Osteocyte (in vitro differentiated cells): ENCODE results near the gene LMAN2. TPM values are rescaled to one million over a fixed set of nuclear protein-coding genes. Genes with fewer than 3 reads are reported as not detected.
"Not testable (repeated sequence)": the region's sequence is repeated elsewhere in the genome, so short reads cannot be mapped to it uniquely, and the experiment has no call there.

Experiments
- DNase-seq: peaks from one replicate; pipeline ENCODE4 v3.0.0; 2021; ENCODE audit warnings: mixed read lengths; ENCODE audit not compliant: unreplicated experiment; ENCODE audit errors: extremely low spot score
- H3K27ac Mint-ChIP-seq: one replicate; pipeline ENCODE4 v1.8.0; 2021; ENCODE audit warnings: mild to moderate bottlenecking, mixed read lengths; ENCODE audit not compliant: unreplicated experiment
- H3K27me3 Mint-ChIP-seq: one replicate; pipeline ENCODE4 v1.8.0; 2021; ENCODE audit warnings: mixed read lengths; ENCODE audit not compliant: unreplicated experiment
- H3K36me3 Mint-ChIP-seq: one replicate; pipeline ENCODE4 v1.8.0; 2021; ENCODE audit warnings: mixed read lengths; ENCODE audit not compliant: unreplicated experiment
- H3K4me1 Mint-ChIP-seq: one replicate; pipeline ENCODE4 v1.8.0; 2021; ENCODE audit warnings: mixed read lengths; ENCODE audit not compliant: unreplicated experiment
- H3K4me3 Mint-ChIP-seq: one replicate; pipeline ENCODE4 v1.8.0; 2021; ENCODE audit warnings: mild to moderate bottlenecking, moderate library complexity, mixed read lengths; ENCODE audit not compliant: unreplicated experiment
- H3K9me3 Mint-ChIP-seq: one replicate; pipeline ENCODE4 v1.8.0; 2021; ENCODE audit warnings: mixed read lengths; ENCODE audit not compliant: unreplicated experiment
- total RNA-seq: library from RNA; stranded (reverse); gene quantifications from 2 replicates; pipeline ENCODE4 v1.2.1, GENCODE V29; 2021
- TF ChIP-seq, protein P1 (sequence below): fragments of 200-600 bp; sonication (generic); IDR thresholded peaks from 2 replicates; pipeline ENCODE4 v1.5.0; 2021; ENCODE audit warnings: antibody characterized with exemption, mild to moderate bottlenecking, moderate library complexity

The LMAN2 gene
- total RNA-seq, 1 donor from 2014 or later: 102 TPM

DNA sequence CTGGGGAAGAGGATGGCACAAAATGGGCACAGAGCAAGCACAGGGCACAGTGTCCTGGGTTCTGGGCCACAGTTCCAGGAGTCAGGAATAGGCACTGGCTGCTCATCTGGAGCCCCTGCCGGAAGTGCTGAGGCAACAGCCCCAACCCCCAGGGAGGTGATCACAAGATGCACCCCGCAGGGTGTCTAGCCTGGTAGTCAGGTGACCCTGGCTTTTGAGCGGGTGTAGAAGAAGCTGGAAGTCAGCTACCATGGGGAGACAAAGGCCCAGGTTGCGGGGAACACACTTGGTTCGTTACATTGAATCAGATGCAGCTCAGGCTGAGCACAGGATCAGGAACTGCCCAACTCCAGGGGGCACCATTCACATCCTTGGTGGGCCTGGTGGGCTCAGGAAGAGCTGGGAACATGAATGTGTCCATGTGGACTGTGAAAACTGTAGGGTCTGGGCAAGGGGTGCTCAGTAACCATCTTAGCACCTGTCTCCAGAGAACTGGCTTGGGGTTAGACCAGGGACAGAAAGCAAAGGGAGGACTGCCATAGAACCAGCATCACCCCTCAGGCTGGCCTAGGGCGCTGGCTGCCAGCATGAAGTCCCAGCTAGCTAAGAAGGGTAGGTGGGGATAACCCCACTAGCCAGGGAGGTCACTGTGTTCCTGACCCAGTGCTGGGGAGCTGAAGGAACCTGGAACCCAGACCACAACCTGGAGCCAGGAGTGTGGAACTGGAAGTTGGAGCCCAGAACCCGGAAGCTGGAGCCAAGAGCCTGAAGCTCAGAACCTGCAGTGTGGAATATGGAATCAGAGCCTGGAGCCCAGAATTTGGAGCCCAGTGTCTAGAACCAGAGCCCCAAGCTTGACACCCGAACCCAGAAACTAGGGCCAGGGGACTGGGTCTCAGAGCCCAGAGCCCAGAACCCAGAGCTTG lies 26.6 kb upstream of the LMAN2 start:
- DNase-seq: no peak
- Mint-ChIP-seq H3K4me1 (peaks cover 9% of the 10 kb centered on the region), H3K27ac (no peak overlapping the region), H3K27me3 (peaks cover 2% of the 10 kb centered on the region), H3K4me3 (no peak overlapping the region), H3K36me3 (no peaks in the 10 kb centered on the region), H3K9me3 (no peaks in the 10 kb centered on the region)
- TF ChIP-seq, protein P1, sequence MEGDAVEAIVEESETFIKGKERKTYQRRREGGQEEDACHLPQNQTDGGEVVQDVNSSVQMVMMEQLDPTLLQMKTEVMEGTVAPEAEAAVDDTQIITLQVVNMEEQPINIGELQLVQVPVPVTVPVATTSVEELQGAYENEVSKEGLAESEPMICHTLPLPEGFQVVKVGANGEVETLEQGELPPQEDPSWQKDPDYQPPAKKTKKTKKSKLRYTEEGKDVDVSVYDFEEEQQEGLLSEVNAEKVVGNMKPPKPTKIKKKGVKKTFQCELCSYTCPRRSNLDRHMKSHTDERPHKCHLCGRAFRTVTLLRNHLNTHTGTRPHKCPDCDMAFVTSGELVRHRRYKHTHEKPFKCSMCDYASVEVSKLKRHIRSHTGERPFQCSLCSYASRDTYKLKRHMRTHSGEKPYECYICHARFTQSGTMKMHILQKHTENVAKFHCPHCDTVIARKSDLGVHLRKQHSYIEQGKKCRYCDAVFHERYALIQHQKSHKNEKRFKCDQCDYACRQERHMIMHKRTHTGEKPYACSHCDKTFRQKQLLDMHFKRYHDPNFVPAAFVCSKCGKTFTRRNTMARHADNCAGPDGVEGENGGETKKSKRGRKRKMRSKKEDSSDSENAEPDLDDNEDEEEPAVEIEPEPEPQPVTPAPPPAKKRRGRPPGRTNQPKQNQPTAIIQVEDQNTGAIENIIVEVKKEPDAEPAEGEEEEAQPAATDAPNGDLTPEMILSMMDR: no peak

DNA sequence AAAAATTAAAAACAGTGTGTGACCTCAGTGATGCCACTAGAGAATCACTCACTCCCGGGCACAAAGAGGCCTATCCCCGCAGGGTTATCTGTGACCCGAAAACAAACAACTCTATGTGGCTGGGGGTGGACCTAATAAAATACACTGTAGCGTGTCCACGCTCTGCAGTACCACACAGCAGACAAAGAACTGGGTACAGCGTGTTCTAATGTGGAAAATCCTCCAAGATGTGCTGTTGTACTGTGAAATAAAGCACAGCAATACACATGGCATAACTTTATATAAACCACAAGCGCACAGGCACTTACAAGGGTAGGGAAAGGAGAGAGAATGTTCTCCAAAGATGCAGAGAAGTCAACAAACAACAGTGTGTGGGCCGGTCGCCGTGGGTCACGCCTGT lies 24.6 kb upstream of the LMAN2 start:
- Mint-ChIP-seq H3K4me3 (no peak overlapping the region), H3K36me3 (no peaks in the 10 kb centered on the region), H3K27ac (no peak overlapping the region), H3K9me3 (no peaks in the 10 kb centered on the region), H3K27me3 (no peaks in the 10 kb centered on the region), H3K4me1 (peaks cover 11% of the 10 kb centered on the region)
- no peak for DNase-seq
- TF ChIP-seq, protein P1: no peak

DNA sequence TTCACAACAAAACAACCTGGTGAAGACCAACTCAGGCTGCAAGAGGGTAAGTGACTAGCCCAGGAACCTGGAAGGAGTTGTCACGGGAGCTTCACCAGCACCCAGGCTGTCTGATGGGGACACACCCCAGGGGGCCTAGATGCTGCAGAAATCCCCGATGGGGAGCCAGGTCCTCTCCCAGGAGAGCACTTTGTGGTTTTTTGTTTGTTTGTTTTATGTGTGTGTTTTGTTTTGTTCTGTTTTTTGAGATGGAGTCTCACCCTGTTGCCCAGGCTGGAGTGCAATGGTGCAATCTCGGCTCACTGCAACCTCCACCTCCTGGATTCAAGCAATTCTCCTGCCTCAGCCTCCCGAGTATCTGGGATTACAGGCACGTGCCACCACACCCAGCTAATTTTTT lies 24.0 kb upstream of the LMAN2 start:
- H3K36me3 Mint-ChIP-seq, H3K27me3 Mint-ChIP-seq, H3K4me3 Mint-ChIP-seq, DNase-seq, H3K27ac Mint-ChIP-seq, H3K9me3 Mint-ChIP-seq: not testable (repeated sequence)
- H3K4me1 Mint-ChIP-seq: peaks cover 10% of the 10 kb centered on the region

DNA sequence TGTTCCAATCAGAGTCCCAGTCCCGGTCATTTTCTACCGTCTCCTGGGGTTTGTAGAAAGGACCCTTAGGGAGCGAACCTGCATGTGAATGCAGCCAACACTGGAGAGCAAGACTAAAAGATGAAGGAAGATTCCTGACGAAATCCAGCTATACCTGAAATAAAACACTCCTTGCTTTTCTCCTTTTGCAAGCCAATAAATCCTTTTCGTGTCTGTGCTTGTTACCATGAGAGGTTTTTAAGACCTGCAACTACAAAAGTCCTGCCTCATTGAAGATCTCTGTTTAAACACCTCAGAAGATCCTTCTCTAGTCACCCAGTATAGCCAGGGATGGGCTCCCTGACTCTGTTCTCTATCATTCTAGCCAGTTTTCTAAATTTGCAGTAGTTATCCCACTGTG lies 22.7 kb upstream of the LMAN2 start:
- no peaks in the 10 kb centered on the region for H3K36me3 Mint-ChIP-seq
- H3K9me3 Mint-ChIP-seq: no peaks in the 10 kb centered on the region
- H3K4me1 Mint-ChIP-seq: peaks cover 6% of the 10 kb centered on the region
- no peak overlapping the region for H3K4me3 Mint-ChIP-seq
- H3K27me3 Mint-ChIP-seq: no peaks in the 10 kb centered on the region
- TF ChIP-seq, protein P1: no peak
- H3K27ac Mint-ChIP-seq: no peak overlapping the region
- DNase-seq: no peak

DNA sequence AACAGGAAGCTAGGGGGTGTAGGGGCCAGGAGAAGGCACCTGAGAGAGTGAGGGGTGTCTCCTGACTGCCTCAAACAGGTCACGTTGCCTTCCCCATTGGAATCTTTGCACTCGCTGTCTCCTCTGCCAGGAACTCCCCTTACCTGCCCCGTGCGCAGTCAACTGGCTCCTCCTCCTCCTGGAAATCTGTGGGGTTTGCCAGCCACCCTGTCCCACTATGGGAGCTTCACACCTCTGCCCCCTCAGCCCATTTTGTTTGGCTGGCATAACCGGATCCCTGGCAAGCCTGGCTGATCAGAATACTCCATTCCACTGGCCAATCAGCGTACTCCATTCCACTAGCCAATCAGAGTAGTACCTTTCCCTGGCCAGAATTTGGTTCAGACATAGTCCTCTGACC lies 22.3 kb upstream of the LMAN2 start:
- no peaks in the 10 kb centered on the region for H3K36me3 Mint-ChIP-seq
- H3K9me3 Mint-ChIP-seq: no peaks in the 10 kb centered on the region
- DNase-seq: no peak
- H3K27me3 Mint-ChIP-seq: no peaks in the 10 kb centered on the region
- TF ChIP-seq, protein P1: no peak
- H3K4me1 Mint-ChIP-seq: peaks cover 6% of the 10 kb centered on the region
- H3K4me3 Mint-ChIP-seq: no peak overlapping the region
- H3K27ac Mint-ChIP-seq: no peak overlapping the region
